ENCODE results near the gene PRSS16.
A peak's percentile ranks its signal among the peaks of the same experiment; 100 is the strongest.
"Not testable (repeated sequence)": the region's sequence is repeated elsewhere in the genome, so short reads cannot be mapped to it uniquely, and the experiment has no call there.

The PRSS16 gene

GRCh38 chr6:27247133-27247836, at the start of gene PRSS16:
Gene PRSS16 (plus strand): TSS chr6:27247701. CDS start chr6:27247738, 37 bp downstream.
- no peak for DNase-seq (ENCODE audit: low read depth in 1 of 2, low spot score in 1 of 2)

- no peak for DNase-seq (ENCODE audit: low read depth in 1 of 2, low spot score in 1 of 2)
Measured at GRCh38 chr6:27205375-27206278, 41.9 kb upstream of the PRSS16 start.

GRCh38 chr6:27206806-27207205, 40.7 kb upstream of the PRSS16 start:
- no peak for DNase-seq (ENCODE audit: low read depth in 1 of 2, low spot score in 1 of 2)

GRCh38 chr6:27208042-27208441, 39.5 kb upstream of the PRSS16 start:
- DNase-seq (ENCODE audit: low read depth in 1 of 2, low spot score in 1 of 2) = no peak

GRCh38 chr6:27209196-27209595, 38.3 kb upstream of the PRSS16 start:
- DNase-seq (ENCODE audit: low read depth in 1 of 2, low spot score in 1 of 2) = no peak

- DNase-seq (ENCODE audit: low read depth in 1 of 2, low spot score in 1 of 2) = no peak
Measured at GRCh38 chr6:27209659-27210269, 37.7 kb upstream of the PRSS16 start.

- not testable (repeated sequence) for DNase-seq (ENCODE audit: low read depth in 1 of 2, low spot score in 1 of 2)
Measured at GRCh38 chr6:27213091-27213517, 34.4 kb upstream of the PRSS16 start.

GRCh38 chr6:27213544-27214125, 33.9 kb upstream of the PRSS16 start:
- no peak for DNase-seq (ENCODE audit: low read depth in 1 of 2, low spot score in 1 of 2)

GRCh38 chr6:27214126-27214601, 33.3 kb upstream of the PRSS16 start:
- no peak for DNase-seq (ENCODE audit: low read depth in 1 of 2, low spot score in 1 of 2)

- DNase-seq (ENCODE audit: low read depth in 1 of 2, low spot score in 1 of 2) = no peak
Measured at GRCh38 chr6:27216874-27217273, 30.6 kb upstream of the PRSS16 start.

- DNase-seq (ENCODE audit: low read depth in 1 of 2, low spot score in 1 of 2) = not testable (repeated sequence)
Measured at GRCh38 chr6:27222971-27223370, 24.5 kb upstream of the PRSS16 start.

- DNase-seq (ENCODE audit: low read depth in 1 of 2, low spot score in 1 of 2) = no peak
Measured at GRCh38 chr6:27224729-27225128, 22.8 kb upstream of the PRSS16 start.

GRCh38 chr6:27228963-27229477, 18.5 kb upstream of the PRSS16 start:
- no peak for DNase-seq (ENCODE audit: low read depth in 1 of 2, low spot score in 1 of 2)

- DNase-seq (ENCODE audit: low read depth in 1 of 2, low spot score in 1 of 2) = no peak
Measured at GRCh38 chr6:27230758-27231111, 16.8 kb upstream of the PRSS16 start.

GRCh38 chr6:27234576-27234975, 12.9 kb upstream of the PRSS16 start:
- no peak for DNase-seq (ENCODE audit: low read depth in 1 of 2, low spot score in 1 of 2)

- peak in 1 of 2 donors; percentile 6 for DNase-seq (ENCODE audit: low read depth in 1 of 2, low spot score in 1 of 2)
Measured at GRCh38 chr6:27237089-27237803, 10.3 kb upstream of the PRSS16 start.

GRCh38 chr6:27238010-27238983, 9.2 kb upstream of the PRSS16 start:
- DNase-seq (ENCODE audit: low read depth in 1 of 2, low spot score in 1 of 2) = no peak

GRCh38 chr6:27239258-27239657, 8.2 kb upstream of the PRSS16 start:
- DNase-seq (ENCODE audit: low read depth in 1 of 2, low spot score in 1 of 2) = no peak

GRCh38 chr6:27241443-27241842, 6.1 kb upstream of the PRSS16 start:
- DNase-seq (ENCODE audit: low read depth in 1 of 2, low spot score in 1 of 2) = no peak

All from activated T-helper 1 cell treated with anti-CD3 and anti-CD28 coated beads, Interleukin-2, amount 50 U/mL, for 16 hours (primary cell).